HS-5 (cell line): ENCODE data around the gene VAC14.

Experiments used
- DNase-seq: peaks from one replicate; pipeline ENCODE4 v3.0.0-alpha.2; 2012; ENCODE audit warnings: low read depth

VAC14 gene

DNA sequence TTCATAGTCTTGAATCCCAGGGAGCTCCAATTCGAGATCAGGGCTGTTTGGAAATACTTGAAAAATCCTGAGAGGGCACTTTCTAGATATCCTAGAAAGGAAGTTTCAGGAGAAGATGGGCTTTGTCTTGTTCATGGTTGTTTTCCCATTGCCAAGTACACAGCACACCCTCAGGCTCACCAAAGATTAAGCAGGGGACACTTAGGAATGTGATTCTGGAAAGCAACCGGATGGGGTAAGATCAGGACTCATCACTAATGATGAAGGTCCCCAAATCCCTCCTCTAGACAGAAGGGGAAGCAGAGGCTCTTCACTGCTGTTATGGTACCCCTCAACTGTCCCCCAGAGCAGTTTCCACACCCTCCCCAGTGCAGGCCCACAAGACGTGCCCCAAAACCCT lies 40.7 kb downstream of the VAC14 start:
- DNase-seq: no peak

DNA sequence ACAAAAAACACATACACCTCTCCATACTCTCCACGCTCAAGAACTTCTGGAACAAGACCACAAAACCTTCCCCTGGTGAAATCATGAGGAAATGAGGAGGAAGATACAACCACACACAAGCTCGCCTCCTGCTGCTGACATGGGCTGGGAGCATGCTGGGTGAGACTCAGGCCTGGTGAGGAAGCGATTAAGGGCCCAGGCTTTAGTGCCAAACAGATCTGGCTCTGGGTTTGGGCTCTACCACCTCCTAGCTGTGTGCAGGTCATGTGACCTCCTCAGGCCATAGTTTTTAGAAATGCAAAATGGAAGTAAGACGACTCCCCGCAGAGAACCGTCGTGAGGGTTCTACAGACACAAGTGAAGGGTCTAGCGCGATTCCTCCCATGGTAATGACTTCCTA lies 41.3 kb downstream of the VAC14 start:
- DNase-seq: no peak

DNA sequence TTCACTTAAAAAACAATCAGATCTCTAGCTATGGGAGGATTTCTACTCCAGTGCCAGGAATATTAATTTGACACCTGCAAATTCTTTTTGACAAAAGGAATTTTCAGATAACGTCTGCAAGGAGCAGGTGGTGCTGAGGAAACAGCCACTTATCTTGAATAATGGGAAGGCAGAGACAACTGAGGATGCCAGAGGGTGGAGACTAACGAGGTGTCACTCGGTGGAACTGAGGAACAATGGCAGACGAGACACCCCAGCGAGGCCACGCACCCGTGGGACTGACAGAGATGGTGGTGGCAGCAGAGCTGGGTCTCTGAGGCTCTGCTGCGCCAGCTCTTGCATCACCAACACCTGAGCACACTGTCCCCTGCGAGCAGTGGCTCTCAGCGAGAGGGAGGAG lies 42.2 kb downstream of the VAC14 start:
- DNase-seq: no peak

GRCh38 chr16:70757183-70757582 lies 43.8 kb downstream of the VAC14 start:
- DNase-seq: no peak

- DNase-seq: no peak
These were observed 44.9 kb downstream of the VAC14 start for GRCh38 chr16:70756071-70756470.

DNA sequence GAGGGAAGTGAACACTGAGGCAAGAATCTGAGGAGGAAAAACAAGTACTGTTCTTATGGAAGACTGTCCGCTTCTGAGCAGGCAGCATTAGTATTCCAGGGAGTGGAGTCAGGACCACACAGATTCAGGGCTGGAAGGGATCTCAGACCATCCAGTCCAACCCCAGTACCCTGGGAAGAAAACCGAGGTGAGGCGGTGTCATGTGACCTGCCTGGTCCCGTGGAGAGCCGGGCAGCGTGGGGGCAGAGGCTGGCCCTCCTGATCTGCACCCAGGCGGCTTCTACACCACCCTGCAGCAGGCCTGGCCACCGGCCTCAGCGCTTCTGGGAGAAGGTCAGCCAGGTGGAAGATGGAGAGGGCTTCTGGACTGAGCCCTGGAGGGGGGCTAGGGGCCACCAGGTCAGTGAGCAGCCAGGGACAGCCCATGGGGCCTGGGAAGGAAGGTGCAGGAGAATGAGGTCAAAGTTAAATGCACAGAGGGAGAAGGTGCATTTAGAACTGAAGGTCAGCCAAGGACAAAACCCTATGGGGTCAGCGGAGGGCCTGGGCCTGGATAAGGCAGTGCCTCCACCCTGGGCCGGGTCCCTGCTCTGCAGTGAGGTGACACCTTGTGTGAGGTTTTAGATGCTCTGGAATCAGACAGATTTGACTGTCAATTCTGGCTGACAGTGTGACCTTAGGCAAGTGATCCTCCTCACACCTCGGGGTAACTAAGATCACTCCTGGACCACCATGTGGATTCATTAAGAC lies 45.9 kb downstream of the VAC14 start:
- DNase-seq: no peak

DNA sequence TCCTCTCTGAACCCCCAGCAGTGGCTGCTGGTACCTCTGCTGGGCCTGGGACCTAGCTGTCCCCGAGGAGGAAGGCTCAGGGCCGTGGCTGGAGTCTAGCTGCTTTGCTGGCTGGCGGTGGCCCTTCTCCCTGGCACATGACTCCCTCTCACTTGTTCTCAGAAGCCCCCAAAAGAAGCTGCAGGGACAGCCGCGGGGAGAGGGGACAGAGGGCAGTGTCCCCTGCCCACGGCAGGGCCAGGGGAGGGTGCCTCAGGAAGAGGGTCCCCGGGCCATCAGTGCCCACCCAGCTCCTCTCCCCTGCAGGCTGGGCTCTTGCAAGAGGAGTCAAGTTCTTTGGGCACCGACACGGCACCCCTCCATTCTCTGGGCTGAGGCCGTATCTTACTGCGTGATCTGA lies 46.6 kb downstream of the VAC14 start:
- DNase-seq: no peak

- DNase-seq: no peak
These were observed 47.1 kb downstream of the VAC14 start for GRCh38 chr16:70753694-70754325.

DNA sequence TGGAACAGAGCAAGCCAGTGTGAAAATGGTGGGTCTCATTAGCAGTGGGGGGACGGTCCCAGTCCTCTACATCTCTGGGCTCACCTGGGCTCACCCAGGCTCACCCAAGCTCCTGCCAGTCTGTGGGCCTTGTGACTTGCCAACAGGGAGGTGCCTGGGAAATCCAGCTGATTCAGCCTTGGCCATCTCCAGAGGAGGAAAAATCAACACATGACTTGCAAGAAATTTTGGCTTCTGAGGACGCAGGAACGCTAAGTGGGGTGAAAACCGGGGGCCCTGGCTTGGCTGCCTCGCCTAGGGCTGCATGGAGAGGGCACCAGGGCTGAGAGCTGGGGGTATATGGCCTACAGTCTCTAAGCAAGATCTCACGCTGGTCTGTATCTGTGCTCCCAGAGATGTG lies 47.7 kb downstream of the VAC14 start:
- no peak for DNase-seq

- no peak for DNase-seq
These were observed 48.5 kb downstream of the VAC14 start for GRCh38 chr16:70752426-70752825.

- no peak for DNase-seq
These were observed 49.4 kb downstream of the VAC14 start for GRCh38 chr16:70751593-70751992.

DNA sequence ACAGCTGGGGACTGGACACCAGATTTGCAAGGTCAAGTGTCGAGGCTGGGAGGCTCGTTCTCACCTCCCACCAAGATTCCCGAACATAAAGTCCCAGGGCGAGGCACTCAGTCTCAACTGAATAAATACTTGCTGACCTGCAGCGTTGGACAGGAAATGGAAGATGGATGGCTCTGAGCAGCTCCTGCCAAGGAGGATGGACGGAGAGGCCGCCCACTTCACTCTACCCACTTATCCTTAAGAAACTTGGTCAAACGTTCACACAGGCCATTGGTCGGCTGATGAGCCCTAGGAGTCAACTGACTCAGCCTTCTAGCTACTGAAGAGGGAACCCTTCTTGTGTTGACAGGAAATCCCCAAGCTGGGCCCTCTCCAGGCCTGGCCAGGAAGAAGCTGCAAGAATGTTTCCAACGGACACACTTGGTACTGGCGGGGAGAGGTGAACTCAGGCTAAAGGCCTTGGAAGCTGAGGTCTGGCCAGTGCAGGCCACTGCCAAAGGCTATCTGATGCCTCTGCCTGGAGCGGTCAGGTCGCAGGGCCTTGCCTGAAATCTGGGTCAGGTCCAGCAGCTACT lies 50.0 kb downstream of the VAC14 start:
- no peak for DNase-seq

DNA sequence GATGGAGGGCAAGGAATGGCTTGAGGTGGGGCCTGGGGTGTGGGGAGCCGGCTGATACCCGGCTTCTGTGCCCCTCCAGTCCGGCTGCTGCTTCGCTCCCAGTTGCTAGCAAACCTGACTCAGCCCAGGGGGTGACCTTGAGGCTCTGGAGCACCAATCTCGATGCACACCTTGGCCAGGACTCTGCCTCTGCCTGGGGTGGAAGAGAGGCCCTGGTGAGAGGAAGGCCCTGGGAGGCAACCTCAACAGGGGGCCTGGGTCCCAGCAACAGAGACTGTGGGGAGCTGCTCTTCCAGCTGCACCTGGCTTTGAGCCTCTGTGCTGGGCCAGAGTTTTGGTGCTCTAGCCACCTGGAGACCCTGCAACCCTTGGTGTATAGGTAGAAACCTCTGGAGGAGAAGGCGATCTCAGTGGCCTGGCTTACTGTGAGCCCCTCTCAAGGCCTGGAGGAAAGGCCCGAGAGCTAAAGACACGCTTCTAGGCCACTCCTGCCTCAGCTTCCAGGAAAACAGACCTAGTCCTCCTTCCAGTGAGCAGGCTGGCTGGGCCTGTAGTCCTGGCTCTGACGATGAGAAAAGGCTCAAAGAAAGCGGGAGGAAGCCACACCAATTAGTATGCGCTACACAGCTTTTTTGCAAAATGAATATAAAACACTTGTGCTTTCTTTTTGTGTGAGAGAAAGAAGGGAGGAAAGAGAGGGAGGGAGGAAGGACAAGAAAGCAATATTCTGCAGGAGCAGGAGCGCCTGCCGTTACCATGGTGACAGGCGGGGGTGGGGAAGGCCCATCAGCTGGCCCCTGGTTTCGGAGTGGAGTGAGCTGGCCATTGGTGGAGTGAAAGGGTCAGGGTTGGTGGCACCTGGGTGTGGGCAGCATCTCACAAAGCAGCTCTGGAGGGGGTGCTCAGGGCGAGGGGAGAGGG lies 51.0 kb downstream of the VAC14 start:
- DNase-seq: no peak

GRCh38 chr16:70749006-70749678 lies 51.8 kb downstream of the VAC14 start:
- DNase-seq: no peak

DNA sequence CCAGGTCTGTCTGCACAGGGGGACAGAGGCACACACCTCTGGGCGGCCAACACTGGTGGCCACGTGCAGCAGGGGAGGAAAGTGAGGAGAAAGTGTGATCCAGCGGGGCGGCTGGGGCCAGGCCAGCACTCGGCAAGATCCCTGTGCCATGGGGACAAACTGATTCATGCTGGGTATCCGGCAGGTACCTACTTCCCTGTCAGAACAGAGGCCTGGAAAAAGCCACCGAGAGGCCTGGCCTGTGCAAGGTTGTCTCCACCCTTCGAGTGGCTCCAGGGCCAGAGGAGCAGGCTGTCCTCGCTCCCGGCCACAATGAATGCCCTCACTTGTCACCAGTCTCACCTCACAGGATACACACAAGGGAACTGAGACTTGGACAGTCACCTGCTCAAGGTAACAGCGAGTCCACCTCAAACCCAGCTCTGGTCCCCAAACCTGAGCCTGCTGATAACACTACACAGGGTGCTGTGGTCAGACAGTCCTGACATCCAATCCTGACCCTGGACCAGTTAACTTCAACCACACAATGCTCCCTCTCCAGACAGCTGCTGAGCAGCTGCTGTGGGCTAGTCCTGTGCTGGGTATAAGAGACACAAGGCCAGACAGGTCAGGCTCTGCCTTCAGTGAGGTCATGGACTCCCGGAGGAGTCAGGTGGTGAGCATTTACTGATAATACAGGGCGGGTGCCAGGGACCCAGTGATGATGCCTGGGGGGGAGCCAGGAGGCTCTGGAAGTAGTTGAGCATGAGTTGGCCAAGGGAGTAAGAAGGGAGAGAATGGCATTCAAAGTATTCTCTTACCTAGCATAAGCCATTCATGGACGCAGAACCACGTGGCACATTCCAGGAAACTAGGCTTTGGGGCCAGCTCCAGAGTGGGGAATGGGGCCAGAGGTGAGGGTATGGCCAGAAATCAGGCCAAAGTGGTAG lies 53.0 kb downstream of the VAC14 start:
- no peak for DNase-seq

- DNase-seq: peak; percentile 88
These were observed 54.1 kb downstream of the VAC14 start for GRCh38 chr16:70746708-70747424.

DNA sequence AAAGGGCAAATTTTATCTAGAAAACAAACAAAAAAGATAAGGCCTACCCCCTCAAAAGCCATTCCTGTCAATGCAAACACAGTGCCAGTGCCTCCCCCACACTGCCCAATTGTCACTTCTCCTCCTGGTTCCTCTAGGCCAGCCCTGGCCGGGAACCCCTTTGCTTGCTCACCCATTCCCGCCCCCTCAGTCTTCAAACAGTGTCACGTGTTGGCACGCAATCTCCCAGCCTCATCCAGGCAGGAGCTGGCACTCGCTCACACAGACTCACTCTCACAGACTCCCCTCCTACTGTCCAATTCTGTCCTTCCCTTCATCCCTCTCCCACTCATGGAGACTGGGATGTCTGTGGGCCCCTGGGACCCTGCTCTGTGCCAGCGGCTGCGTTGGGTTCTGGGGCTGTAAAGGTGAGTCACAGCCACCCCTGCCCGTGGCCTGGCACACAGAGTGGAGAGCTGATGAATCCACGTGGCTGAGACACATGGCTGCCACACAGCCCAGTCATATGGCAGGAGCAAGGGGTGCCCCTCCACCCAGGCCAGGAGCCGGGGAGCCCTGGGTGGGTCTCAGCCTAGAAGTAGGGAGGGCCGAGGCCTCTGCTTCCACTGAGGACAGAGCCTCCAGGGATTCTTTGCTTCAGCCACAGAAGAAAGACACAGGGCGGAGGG lies 54.8 kb downstream of the VAC14 start:
- peak; percentile 60 for DNase-seq

DNA sequence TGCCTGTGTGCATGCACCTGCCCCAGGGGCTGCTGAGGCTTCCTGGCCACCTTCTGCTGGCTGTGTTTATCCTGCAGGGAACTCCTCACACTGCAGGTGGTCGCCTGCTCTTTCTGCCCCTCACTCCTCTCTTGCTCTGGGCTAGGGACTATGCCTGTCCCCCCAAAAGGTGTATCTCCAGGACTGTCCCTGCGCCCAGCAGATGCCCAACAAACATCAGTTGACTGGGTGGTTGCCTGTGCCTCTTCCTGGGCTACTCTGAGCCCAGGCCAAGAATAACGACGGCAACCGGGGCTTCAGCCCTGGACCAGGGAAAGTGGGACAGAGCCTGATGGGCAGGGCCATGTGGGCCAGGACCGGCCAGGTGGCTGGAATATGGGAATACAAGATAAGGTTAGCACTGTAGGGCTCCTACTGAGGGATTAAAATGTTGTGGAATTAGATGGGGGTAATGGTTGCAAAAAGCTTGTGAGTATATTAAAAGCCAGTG lies 55.4 kb downstream of the VAC14 start:
- no peak for DNase-seq

DNA sequence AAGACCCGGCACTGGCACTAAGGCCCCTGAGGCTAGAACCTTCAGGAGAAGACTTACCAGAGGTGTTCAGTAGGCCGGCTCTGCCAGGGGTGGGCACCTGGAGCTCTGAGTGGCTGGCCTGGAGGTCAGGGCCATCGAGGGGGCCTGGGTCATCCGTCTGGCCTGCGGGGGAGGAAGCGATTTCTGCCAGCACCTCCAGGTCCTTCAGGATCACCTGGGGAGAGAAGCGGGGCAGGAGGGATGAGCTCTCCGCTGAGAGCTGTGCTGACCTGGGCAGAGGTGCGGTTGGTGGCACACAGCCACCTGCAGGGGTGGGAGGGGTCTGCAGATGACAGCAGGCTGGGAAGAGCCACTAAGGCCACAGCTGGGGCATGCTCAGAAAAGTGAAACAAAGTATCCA lies 56.6 kb downstream of the VAC14 start:
- DNase-seq: no peak
